KG1 (cell line): ENCODE results near the gene NT5DC1.

Experiments used
- DNase-seq: peaks from one replicate; lab custom pipeline; 2025; lab: John Stamatoyannopoulos, UW

NT5DC1 gene

GRCh38 chr6:116100419-116101301, at the start of gene NT5DC1:
Gene NT5DC1, plus strand, starts transcription at chr6:116100853. Its CDS starts 78 bp downstream, at chr6:116100931.
- peak; percentile 83 for DNase-seq

- DNase-seq = no peak
Measured at GRCh38 chr6:116051244-116051643, 49.4 kb upstream of the NT5DC1 start.

- no peak for DNase-seq
Measured at GRCh38 chr6:116055513-116055912, 45.1 kb upstream of the NT5DC1 start.

- no peak for DNase-seq
Measured at GRCh38 chr6:116057766-116058165, 42.9 kb upstream of the NT5DC1 start.

GRCh38 chr6:116059713-116060571, 40.7 kb upstream of the NT5DC1 start:
- no peak for DNase-seq

GRCh38 chr6:116060572-116061283, 39.9 kb upstream of the NT5DC1 start, which contains the start of gene FRK:
Gene FRK, minus strand, starts transcription at chr6:116060891. Its CDS starts 580 bp downstream, at chr6:116060311.
- no peak for DNase-seq

- DNase-seq = no peak
Measured at GRCh38 chr6:116062496-116062895, 38.2 kb upstream of the NT5DC1 start.

- no peak for DNase-seq
Measured at GRCh38 chr6:116064666-116065065, 36.0 kb upstream of the NT5DC1 start.

- no peak for DNase-seq
Measured at GRCh38 chr6:116066789-116067188, 33.9 kb upstream of the NT5DC1 start.

- no peak for DNase-seq
Measured at GRCh38 chr6:116070101-116070500, 30.6 kb upstream of the NT5DC1 start.

- no peak for DNase-seq
Measured at GRCh38 chr6:116070616-116071389, 29.9 kb upstream of the NT5DC1 start.

- no peak for DNase-seq
Measured at GRCh38 chr6:116072368-116072767, 28.3 kb upstream of the NT5DC1 start.

GRCh38 chr6:116073765-116074440, 26.8 kb upstream of the NT5DC1 start:
- DNase-seq = no peak

- DNase-seq = no peak
Measured at GRCh38 chr6:116074732-116075390, 25.8 kb upstream of the NT5DC1 start.

GRCh38 chr6:116078522-116078921, 22.1 kb upstream of the NT5DC1 start:
- DNase-seq = no peak

GRCh38 chr6:116078945-116079344, 21.7 kb upstream of the NT5DC1 start:
- DNase-seq = no peak

GRCh38 chr6:116083052-116083451, 17.6 kb upstream of the NT5DC1 start:
- no peak for DNase-seq

GRCh38 chr6:116084284-116084683, 16.4 kb upstream of the NT5DC1 start:
- no peak for DNase-seq

GRCh38 chr6:116087437-116088027, 13.1 kb upstream of the NT5DC1 start:
- DNase-seq = no peak

GRCh38 chr6:116088946-116089345, 11.7 kb upstream of the NT5DC1 start:
- DNase-seq = no peak
